HG02763 (cell line): Measurements from ENCODE around the gene CERS5.

Experiments used
- ATAC-seq: cut with Tn5 transposase; IDR thresholded peaks from one replicate; pipeline ENCODE4 v1.9.1; 2021; ENCODE audit warnings: mild to moderate bottlenecking, moderate library complexity; ENCODE audit not compliant: unreplicated experiment

CERS5 gene

GRCh38 chr12:50079771-50080170 is 87.4 kb downstream of the CERS5 start:
- ATAC-seq: no peak
